OCI-LY1 (cell line): ENCODE measurements around the gene GAK.

Source experiments
- EZH2 ChIP-seq: fragments of 200-600 bp; sonication (generic), shearing (Covaris generic); IDR thresholded peaks from 2 replicates; pipeline ENCODE4 v1.8.0; 2017; ENCODE audit warnings: borderline replicate concordance, mixed run types, mild to moderate bottlenecking, antibody characterized with exemption, low read length, moderate library complexity, mixed read lengths
- TF ChIP-seq, protein P1 (sequence below): fragments of 200-600 bp; sonication (generic), shearing (Covaris generic); IDR thresholded peaks from 2 replicates; pipeline ENCODE4 v1.5.1; 2017; ENCODE audit warnings: mild to moderate bottlenecking, antibody characterized with exemption, low read length, moderate library complexity, mixed read lengths

GRCh38 chr4:834368-835147, 97.6 kb downstream of the GAK start:
- TF ChIP-seq, protein P1, sequence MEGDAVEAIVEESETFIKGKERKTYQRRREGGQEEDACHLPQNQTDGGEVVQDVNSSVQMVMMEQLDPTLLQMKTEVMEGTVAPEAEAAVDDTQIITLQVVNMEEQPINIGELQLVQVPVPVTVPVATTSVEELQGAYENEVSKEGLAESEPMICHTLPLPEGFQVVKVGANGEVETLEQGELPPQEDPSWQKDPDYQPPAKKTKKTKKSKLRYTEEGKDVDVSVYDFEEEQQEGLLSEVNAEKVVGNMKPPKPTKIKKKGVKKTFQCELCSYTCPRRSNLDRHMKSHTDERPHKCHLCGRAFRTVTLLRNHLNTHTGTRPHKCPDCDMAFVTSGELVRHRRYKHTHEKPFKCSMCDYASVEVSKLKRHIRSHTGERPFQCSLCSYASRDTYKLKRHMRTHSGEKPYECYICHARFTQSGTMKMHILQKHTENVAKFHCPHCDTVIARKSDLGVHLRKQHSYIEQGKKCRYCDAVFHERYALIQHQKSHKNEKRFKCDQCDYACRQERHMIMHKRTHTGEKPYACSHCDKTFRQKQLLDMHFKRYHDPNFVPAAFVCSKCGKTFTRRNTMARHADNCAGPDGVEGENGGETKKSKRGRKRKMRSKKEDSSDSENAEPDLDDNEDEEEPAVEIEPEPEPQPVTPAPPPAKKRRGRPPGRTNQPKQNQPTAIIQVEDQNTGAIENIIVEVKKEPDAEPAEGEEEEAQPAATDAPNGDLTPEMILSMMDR, result no peak
- TF ChIP-seq EZH2, result no peak
